Fibroblast of upper back skin (primary cell): Measurements from ENCODE around the gene EFNA1.
A peak's percentile ranks its signal among the peaks of the same experiment; 100 is the strongest.

Experiments used
- DNase-seq: peaks from one replicate; pipeline ENCODE4 v3.0.0-alpha.2; 2013

The EFNA1 gene

DNA sequence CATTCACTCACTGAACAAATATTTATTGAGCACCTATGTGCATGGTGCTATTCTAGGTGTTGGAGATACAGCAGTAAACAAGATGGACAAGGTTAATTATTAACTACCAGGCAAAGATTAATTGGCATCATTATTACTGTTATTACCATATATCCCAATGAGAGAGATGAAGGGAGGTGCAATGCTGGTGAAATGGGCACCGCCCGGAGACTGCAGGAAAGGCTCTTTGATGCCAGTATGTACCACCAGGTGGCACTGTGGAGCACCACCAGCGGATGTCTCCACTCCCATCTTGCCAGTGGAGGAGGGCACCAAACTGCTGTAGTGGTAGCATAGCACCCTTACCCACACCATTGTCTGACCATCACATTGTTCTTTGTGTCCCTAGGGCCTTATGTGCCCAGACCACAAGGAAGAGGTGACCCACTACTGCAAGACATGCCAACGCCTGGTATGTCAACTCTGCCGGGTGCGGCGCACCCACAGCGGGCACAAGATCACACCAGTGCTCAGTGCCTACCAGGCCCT lies 48.9 kb downstream of the EFNA1 start:
- DNase-seq: peak; percentile 67

DNA sequence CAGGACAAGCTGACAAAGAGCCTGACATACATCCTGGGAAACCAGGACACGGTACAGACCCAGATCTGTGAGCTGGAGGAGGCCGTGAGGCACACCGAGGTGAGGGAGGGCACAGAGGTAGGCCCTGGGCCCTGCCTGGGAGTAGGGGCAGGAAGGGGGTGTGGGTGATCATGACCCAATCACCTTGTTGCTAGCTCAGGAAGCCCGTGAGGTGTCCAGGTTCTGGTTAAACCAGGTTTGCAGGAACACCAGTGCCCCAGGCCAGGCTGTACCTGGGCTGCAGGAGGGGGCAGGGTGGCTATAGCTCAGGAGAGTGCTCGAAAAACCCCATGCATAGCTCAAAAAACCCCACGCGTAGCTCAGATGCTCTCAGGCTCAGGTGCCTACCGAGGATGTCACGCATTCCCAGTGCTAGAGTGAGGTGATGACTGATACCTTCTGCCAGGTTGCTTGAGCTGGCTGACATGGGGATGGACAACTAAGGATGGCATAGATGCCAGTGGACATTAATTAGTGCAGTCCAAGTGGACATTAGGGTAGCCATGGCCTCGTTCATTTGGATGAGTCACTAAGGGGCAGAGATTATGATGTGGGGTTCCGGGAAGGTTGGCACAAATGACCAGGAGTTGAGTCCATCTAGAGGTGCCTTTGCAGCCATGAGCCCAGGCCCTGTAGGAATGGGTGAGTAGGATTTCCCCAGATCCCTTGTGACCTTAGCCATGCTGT lies 49.7 kb downstream of the EFNA1 start:
- DNase-seq: no peak

DNA sequence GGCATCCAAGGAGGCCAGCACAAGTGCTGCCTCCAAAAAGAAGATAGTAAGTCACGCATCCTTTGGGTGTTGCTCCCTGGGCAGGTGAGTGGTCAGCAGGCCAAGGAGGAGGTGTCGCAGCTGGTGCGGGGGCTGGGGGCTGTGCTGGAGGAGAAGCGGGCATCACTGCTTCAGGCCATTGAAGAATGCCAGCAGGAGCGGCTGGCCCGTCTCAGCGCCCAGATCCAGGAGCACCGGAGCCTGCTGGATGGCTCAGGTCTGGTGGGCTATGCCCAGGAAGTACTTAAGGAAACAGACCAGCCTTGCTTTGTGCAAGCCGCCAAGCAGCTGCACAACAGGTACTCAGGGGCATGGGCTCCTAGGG lies 50.2 kb downstream of the EFNA1 start:
- no peak for DNase-seq

DNA sequence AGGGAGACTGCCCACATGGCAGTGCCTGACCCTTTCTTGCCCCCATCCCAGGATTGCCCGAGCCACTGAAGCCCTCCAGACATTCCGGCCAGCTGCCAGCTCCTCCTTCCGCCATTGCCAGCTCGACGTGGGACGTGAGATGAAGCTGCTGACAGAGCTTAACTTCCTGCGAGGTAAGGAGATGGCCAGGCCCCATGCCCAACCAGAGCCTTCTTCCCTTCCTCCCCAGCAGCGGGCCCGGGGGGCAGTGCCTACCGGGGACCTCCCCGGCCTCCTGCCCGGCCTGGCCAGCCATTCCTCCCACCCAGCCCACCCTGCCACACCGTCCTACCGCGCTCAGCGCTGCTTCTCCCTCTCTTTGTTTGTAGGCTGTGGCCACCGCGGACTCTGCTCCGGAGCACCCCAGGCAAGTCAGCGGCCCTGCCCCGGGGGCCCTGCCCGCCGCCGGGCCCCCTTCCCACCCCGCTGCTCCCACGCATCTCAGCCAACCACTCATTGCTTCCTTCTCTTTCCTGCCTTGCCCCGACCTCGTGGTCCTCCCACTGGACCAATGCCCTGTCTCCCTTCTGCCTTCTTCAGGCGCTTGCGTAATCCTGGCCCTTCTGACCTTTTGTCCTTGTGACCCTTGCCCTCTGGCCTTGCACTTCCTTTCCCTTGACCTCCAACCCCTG lies 50.9 kb downstream of the EFNA1 start:
- no peak for DNase-seq

DNA sequence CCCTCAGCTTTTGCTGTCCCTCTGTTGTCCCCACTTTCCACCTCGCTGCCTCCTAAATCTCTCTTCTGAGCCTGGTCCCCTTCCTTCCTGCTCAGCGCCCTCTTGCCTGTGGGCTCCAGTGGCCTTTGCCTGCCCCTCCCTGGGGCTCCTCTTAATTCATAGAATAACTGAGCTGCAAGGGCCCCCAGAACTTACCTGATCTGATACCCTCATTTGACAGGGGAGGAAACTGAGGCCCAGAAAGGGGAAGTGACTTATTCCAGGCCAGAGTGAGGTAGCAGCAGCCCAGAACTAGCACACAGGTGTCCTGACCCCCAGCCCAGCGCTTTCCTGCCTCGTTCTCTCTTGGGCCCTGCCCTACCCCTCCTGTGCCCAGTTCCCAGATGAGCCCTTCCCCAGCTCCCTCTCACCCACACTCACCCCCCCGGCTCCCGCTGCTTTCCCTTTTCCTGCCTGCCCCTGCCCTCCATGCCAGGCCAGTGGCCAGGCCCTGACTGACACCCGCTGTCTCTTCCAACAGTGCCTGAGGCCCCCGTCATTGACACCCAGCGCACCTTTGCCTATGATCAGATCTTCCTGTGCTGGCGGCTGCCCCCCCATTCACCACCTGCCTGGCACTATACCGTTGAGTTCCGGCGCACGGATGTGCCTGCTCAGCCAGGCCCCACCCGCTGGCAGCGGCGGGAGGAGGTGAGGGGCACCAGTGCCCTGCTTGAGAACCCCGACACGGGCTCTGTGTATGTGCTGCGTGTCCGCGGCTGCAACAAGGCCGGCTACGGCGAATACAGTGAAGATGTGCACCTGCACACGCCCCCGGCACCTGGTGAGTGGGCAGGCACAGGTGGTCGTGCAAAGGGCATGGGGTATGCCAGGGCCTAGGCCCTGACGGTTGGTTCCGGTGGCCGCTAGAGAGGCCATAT lies 51.7 kb downstream of the EFNA1 start:
- no peak for DNase-seq

DNA sequence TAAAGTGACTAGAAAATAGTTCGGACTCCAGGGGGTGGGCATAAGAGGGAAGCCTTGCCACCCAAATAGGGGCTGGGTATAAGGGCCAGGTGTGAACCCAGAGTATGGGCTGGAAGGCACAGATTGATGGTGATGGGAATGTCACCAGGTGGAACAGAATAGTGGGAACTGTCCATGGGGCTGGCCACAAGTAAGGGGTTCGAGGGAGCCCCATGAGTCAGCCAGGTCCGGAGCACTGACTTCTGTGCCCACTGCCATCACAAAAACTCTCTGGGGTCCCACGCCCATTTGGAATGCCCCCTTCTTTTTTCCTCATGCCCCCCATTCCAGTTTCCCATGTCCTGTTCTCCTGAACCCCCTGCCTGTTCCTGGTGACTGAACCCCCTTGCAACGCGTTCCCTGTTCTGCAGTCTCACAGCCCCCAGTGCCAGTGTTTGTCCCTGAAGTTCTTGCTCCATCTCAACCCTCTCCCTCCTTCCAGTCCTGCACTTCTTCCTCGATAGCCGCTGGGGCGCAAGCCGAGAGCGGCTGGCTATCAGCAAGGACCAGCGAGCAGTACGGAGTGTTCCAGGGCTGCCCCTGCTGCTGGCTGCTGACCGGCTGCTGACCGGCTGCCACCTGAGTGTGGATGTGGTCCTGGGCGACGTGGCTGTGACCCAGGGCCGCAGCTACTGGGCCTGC lies 53.8 kb downstream of the EFNA1 start:
- DNase-seq: no peak

DNA sequence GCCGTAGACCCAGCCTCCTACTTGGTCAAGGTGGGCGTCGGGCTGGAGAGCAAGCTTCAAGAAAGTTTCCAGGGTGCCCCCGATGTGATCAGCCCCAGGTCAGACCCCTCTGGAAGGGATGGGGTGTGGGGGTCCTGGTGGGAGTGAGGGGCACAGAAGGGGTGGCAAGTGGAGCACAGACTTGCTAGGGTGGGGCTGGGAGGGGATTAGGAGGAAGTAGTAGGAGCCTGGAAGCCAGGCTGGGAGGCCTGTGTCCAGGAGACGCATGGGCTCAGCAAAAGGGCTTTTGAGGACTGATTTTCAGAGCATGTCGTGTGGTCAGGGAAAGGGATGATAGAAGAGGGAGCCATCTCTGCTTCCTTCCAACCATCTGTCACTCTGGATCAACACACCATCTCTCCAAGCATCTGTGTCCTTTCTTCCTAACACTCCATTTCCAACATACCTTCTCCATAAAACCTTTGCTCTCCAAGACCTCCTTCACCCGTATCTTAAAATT lies 54.4 kb downstream of the EFNA1 start:
- no peak for DNase-seq

DNA sequence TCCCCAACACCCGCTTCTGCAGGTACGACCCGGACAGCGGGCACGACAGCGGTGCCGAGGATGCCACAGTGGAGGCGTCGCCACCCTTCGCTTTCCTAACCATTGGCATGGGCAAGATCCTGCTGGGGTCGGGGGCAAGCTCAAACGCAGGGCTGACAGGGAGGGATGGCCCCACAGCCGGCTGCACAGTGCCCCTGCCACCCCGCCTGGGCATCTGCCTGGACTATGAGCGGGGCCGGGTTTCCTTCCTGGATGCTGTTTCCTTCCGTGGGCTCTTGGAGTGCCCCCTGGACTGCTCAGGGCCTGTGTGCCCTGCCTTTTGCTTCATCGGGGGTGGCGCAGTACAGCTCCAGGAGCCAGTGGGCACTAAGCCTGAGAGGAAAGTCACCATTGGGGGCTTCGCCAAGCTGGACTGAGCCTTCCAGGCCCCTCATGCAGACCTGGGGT lies 56.1 kb downstream of the EFNA1 start:
- no peak for DNase-seq

DNA sequence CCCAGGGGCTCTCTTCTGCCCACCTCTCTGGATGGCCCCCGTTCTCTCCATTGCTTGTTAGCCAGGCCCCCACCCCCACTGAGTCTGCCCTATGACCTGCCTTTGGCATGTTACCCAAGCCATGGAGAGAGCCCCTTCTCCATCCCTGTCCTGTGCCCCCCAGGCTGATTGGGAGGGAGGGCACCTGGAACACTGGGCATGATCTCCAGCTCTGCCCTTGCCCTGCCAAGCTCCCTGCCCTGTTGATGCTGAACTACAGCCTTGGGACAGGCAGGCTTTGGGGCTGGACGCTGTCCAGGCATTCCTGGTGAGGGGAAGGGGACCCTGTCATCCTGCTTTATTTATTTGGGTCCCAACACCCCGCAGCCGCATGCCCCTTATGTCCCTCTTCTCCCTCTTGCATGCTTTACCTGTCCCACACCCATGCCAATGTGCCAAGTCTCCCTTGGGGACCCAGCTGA lies 56.7 kb downstream of the EFNA1 start:
- no peak for DNase-seq
